PFSK-1 (cell line): ENCODE measurements around the gene SLC8A1.

Experiments
- FOXP2 ChIP-seq: optimal IDR thresholded peaks from 2 replicates; pipeline ENCODE3; 2011; ENCODE audit warnings: borderline replicate concordance, control low read depth, inconsistent platforms; ENCODE audit not compliant: insufficient read depth; ENCODE audit errors: extremely low read length, extremely low read depth
- POLR2AphosphoS5 ChIP-seq: IDR thresholded peaks from 2 replicates; pipeline ENCODE4 v1.6.1; 2012; ENCODE audit warnings: low read depth, mild to moderate bottlenecking, control low read depth, low read length, moderate library complexity
- SIN3A ChIP-seq: IDR thresholded peaks from 2 replicates; pipeline ENCODE4 v1.6.1; 2012; ENCODE audit warnings: mild to moderate bottlenecking, low read length, moderate library complexity, borderline replicate concordance; ENCODE audit not compliant: insufficient read depth
- TAF1 ChIP-seq: IDR thresholded peaks from 2 replicates; pipeline ENCODE4 v1.6.1; 2012; ENCODE audit warnings: low read length, control low read depth, borderline replicate concordance; ENCODE audit not compliant: insufficient read depth
- TF ChIP-seq, protein P1 (sequence below), 2 experiments: IDR thresholded peaks; 2 replicates each; pipeline versions ENCODE4 v1.6.1 to v1.8.0; 2011 to 2012; ENCODE audit warnings: low read depth in 2 of 2, low read length in 2 of 2, control low read depth in 1 of 2, inconsistent platforms in 1 of 2, mild to moderate bottlenecking in 1 of 2, moderate library complexity in 1 of 2; ENCODE audit not compliant: insufficient read depth in 1 of 2

SLC8A1 gene

DNA sequence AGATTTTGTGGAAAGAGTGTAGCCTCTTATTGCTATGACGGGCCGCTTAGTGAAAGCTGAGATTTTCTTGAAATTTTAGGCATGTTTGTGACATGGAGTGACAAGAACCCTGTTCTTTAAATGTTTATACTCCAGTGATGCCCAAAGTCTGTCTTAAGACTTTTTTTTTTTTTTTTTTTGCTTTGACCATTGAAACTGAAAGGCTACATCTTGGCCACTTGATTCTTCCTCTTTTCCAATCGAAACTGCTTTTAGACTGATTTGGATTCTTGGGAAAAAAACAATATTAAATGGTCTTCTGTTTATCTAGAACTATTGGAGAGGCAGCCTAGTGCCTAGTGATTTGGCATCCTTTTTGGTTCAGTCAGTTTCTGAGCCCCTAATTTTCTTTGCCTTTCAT, 2.4 kb upstream of the SLC8A1 start:
- TF ChIP-seq, protein P1, sequence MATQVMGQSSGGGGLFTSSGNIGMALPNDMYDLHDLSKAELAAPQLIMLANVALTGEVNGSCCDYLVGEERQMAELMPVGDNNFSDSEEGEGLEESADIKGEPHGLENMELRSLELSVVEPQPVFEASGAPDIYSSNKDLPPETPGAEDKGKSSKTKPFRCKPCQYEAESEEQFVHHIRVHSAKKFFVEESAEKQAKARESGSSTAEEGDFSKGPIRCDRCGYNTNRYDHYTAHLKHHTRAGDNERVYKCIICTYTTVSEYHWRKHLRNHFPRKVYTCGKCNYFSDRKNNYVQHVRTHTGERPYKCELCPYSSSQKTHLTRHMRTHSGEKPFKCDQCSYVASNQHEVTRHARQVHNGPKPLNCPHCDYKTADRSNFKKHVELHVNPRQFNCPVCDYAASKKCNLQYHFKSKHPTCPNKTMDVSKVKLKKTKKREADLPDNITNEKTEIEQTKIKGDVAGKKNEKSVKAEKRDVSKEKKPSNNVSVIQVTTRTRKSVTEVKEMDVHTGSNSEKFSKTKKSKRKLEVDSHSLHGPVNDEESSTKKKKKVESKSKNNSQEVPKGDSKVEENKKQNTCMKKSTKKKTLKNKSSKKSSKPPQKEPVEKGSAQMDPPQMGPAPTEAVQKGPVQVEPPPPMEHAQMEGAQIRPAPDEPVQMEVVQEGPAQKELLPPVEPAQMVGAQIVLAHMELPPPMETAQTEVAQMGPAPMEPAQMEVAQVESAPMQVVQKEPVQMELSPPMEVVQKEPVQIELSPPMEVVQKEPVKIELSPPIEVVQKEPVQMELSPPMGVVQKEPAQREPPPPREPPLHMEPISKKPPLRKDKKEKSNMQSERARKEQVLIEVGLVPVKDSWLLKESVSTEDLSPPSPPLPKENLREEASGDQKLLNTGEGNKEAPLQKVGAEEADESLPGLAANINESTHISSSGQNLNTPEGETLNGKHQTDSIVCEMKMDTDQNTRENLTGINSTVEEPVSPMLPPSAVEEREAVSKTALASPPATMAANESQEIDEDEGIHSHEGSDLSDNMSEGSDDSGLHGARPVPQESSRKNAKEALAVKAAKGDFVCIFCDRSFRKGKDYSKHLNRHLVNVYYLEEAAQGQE (IDR thresholded peaks at IDR 0.05; ENCODE audit: insufficient read depth in 1 of 2, low read depth in 2 of 2, low read length in 2 of 2), result no peak
- TF ChIP-seq TAF1, result no peak
- no peak for TF ChIP-seq FOXP2
- no peak for TF ChIP-seq POLR2AphosphoS5
- no peak for TF ChIP-seq SIN3A

DNA sequence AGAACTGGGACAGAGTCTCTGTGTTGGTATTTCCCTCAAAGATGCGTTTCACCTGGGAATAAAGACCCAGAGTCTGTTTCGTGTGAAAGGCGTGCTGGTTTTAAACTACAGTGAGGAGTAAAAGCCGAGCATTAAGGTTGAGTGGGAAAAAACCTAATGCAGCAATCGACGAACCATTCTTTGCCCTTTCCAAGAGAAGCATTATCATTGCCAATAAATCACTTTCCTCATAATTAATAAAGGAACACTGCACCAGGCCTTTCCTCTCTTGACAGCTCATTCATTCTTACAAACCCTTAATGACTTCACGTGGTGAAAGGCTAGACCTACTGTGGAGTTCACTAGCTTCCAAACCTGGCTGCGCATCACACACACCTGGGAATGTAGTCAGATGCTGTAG, 896 bp upstream of the SLC8A1 start:
- TF ChIP-seq, protein P1 (IDR thresholded peaks at IDR 0.05; ENCODE audit: insufficient read depth in 1 of 2, low read depth in 2 of 2, low read length in 2 of 2), result no peak
- TF ChIP-seq SIN3A, result no peak
- TF ChIP-seq TAF1, result no peak
- no peak for TF ChIP-seq POLR2AphosphoS5
- no peak for TF ChIP-seq FOXP2

DNA sequence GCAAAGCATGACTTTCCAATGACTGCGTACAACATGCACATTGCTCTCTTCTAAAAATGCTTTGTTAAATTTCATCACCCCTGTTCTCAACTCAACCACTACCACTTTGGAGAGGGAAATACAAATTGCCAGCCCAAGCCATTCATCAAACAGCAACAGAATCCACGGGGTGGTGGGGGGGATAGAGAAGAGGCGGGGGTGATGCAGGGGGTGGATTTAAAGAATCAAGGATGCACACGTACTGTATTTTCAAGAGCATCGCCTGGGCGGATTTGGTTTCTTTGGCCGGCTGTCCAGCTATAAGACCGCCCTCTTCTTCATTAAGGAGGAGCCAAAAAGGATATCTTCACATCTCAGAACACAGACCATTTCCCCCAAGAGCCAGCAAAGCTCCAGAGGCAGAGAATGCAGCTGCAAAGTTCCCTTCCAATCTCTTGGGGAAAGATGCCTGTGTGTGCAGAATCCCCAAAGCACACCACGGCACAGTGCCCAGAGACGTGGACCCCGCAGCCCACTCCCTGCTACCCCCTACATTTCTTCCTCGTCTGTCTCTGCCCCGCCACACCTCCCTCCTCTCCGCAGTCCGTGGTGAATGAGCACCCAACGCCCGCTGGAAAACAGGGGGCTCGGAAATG, 977 bp downstream of the SLC8A1 start:
- TF ChIP-seq POLR2AphosphoS5, result no peak
- TF ChIP-seq SIN3A, result no peak
- no peak for TF ChIP-seq FOXP2
- no peak for TF ChIP-seq TAF1
- TF ChIP-seq, protein P1 (IDR thresholded peaks at IDR 0.05; ENCODE audit: insufficient read depth in 1 of 2, low read depth in 2 of 2, low read length in 2 of 2), result no peak

DNA sequence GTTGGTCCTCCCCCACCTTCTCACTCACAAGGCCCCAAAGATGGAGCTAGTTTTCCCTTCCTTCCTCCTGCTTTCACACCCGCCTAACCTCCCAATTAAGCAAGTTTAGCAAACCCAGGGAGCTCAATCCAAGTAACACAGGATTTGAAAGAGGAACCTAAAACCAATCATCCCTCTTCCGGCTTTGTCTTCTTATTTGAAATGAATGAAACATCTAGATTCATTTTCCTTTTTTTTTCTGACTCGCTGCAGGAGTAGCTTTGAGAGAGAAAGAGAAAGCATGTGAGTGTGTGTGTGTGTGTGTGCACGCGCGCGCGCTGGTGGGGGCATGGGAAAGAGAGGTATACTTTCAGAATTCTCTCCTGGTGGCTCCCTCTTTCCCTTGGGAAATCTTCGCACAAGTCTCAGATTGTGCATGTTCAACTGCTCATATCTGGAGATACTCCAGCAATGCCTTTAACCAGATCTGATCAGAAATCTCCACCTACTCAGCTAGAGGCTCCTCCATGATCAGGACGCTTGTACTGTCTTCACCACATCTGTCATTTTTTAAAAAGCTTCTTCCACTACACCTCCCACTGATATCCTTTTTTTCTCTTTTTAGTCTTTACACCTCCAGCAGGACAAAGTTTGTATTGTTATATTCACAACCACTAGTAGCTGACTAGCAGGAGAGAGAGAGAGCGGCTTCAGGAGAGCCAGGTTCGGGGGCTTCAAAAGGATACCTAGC, 1.7 kb downstream of the SLC8A1 start:
- TF ChIP-seq POLR2AphosphoS5 (no peak), TAF1 (no peak), FOXP2 (no peak), SIN3A (no peak)
- TF ChIP-seq, protein P1 (IDR thresholded peaks at IDR 0.05; ENCODE audit: insufficient read depth in 1 of 2, low read depth in 2 of 2, low read length in 2 of 2), result no peak
